ENCODE data around the gene JAZF1. TPM values are rescaled to one million over a fixed set of nuclear protein-coding genes. Genes with fewer than 3 reads are reported as not detected.
A peak's percentile ranks its signal among the peaks of the same experiment; 100 is the strongest.

JAZF1 gene
- total and polyA plus RNA-seq, 7 donors: 2.3 to 10.6 (median 5.3) TPM

- ATAC-seq: no peak
- Histone ChIP-seq H3K4me1 (peaks cover 17% of the 10 kb centered on the region), H3K4me3 (no peak overlapping the region), H3K36me3 (ENCODE audit: insufficient read depth in 1 of 2, low read depth in 1 of 2) (no peaks in the 10 kb centered on the region), H3K27me3 (ENCODE audit: insufficient read depth in 3 of 3, low read length in 2 of 3) (no peaks in the 10 kb centered on the region), H3K9me3 (no peaks in the 10 kb centered on the region), H3K27ac (no peak overlapping the region)
- intact Hi-C loops (cut with DNase I): loop anchor here (5.0 to 10.0 kb wide), 6 partner anchors 103 to 830 kb away; no protein-coding TSS in a partner anchor
- no peak for DNase-seq
- 87 to 91% (median 88%) methylated on average over 2 of the region's 2 CpGs for whole genome bisulfite sequencing, 3 donors
- TF ChIP-seq CTCF (IDR thresholded peaks at IDR 0.05): no peak
These were observed 155.7 kb downstream of the JAZF1 start for GRCh38 chr7:28024786-28025334.

GRCh38 chr7:28020302-28020940 lies 160.2 kb downstream of the JAZF1 start:
- WGBS, 3 donors: 11 to 17% (median 13%) methylated on average over 12 of the region's 12 CpGs
- TF ChIP-seq CTCF (IDR thresholded peaks at IDR 0.05): peak; percentile 89
- H3K27me3 ChIP-seq (ENCODE audit: insufficient read depth in 3 of 3, low read length in 2 of 3): no peaks in the 10 kb centered on the region
- H3K27ac ChIP-seq: no peak overlapping the region
- DNase-seq: peak; percentile 55 to 77
- no peak overlapping the region for H3K4me3 ChIP-seq
- ATAC-seq: peak; percentile 85 to 94 (median 88)
- intact Hi-C loops (cut with DNase I): loop anchor here (5.0 to 10.0 kb wide), 5 partner anchors 98 to 826 kb away; no protein-coding TSS in a partner anchor
- no peaks in the 10 kb centered on the region for H3K9me3 ChIP-seq
- peaks cover 36% of the 10 kb centered on the region for H3K4me1 ChIP-seq
- H3K36me3 ChIP-seq (ENCODE audit: insufficient read depth in 1 of 2, low read depth in 1 of 2): no peaks in the 10 kb centered on the region

- intact Hi-C loops (cut with DNase I): loop anchor here in 1 of 2 donors (5.0 kb wide), 1 partner anchor 82 kb away; no protein-coding TSS in a partner anchor
- DNase-seq: no peak
- Histone ChIP-seq H3K9me3 (no peaks in the 10 kb centered on the region), H3K4me1 (peaks cover 32% of the 10 kb centered on the region), H3K27ac (peak overlapping the region; percentile 73), H3K27me3 (ENCODE audit: insufficient read depth in 3 of 3, low read length in 2 of 3) (no peaks in the 10 kb centered on the region), H3K36me3 (ENCODE audit: insufficient read depth in 1 of 2, low read depth in 1 of 2) (no peaks in the 10 kb centered on the region), H3K4me3 (no peak overlapping the region)
- ATAC-seq: peak in 3 of 4 donors; percentile 75 to 85 (median 82)
- no peak for TF ChIP-seq CTCF (IDR thresholded peaks at IDR 0.05)
- WGBS, 3 donors: 40 to 73% (median 41%) methylated on average over 8 of the region's 8 CpGs
These were observed 161.6 kb downstream of the JAZF1 start for GRCh38 chr7:28018856-28019465.

- ATAC-seq (peak; percentile 29 to 64 (median 48)), DNase-seq (no peak)
- H3K27me3 ChIP-seq (ENCODE audit: insufficient read depth in 3 of 3, low read length in 2 of 3): no peaks in the 10 kb centered on the region
- TF ChIP-seq CTCF (IDR thresholded peaks at IDR 0.05): no peak
- intact Hi-C loops (cut with DNase I): loop anchor here in 1 of 2 donors (5.0 kb wide), 1 partner anchor 81 kb away; no protein-coding TSS in a partner anchor
- H3K4me3 ChIP-seq: no peak overlapping the region
- peak overlapping the region; percentile 73 for H3K27ac ChIP-seq
- 59 to 85% (median 68%) methylated on average over 5 of the region's 5 CpGs for WGBS, 3 donors
- H3K9me3 ChIP-seq: no peaks in the 10 kb centered on the region
- H3K4me1 ChIP-seq: peaks cover 32% of the 10 kb centered on the region
- H3K36me3 ChIP-seq (ENCODE audit: insufficient read depth in 1 of 2, low read depth in 1 of 2): no peaks in the 10 kb centered on the region
These were observed 162.1 kb downstream of the JAZF1 start for GRCh38 chr7:28018446-28018845.

All from psoas muscle (tissue), 8 donors.